Stimulated activated memory B cell treated with anti-CD40 and anti-IgM and Interleukin-4, amounts not matched to agents 10 μg/mL and 1 μg/mL and 100 μg/mL, for 72 hours (primary cell): ENCODE results near the gene EZH2.

Experiments used
- ATAC-seq: fragments of 150-1000 bp; cut with Tn5 transposase; 2 replicates; pipeline ENCODE4 v1.10.0; 2021
- H3K27ac Mint-ChIP-seq: one replicate; pipeline ENCODE4 v1.8.0; 2022; ENCODE audit warnings: mild to moderate bottlenecking, mixed read lengths
- H3K27me3 Mint-ChIP-seq: one replicate; pipeline ENCODE4 v1.8.0; 2022; ENCODE audit warnings: mixed read lengths
- H3K36me3 Mint-ChIP-seq: one replicate; pipeline ENCODE4 v1.8.0; 2022; ENCODE audit warnings: mixed read lengths
- H3K4me1 Mint-ChIP-seq: one replicate; pipeline ENCODE4 v1.8.0; 2022; ENCODE audit warnings: mixed read lengths
- H3K4me3 Mint-ChIP-seq: one replicate; pipeline ENCODE4 v1.8.0; 2022; ENCODE audit warnings: mild to moderate bottlenecking, moderate library complexity, mixed read lengths
- H3K9me3 Mint-ChIP-seq: one replicate; pipeline ENCODE4 v1.8.0; 2022; ENCODE audit warnings: mixed read lengths

The EZH2 gene

GRCh38 chr7:148854983-148855382 lies 29.1 kb downstream of the EZH2 start:
- Mint-ChIP-seq H3K4me3 (no peak overlapping the region), H3K27me3 (no peaks in the 10 kb centered on the region), H3K9me3 (no peaks in the 10 kb centered on the region), H3K36me3 (no peaks in the 10 kb centered on the region), H3K27ac (no peak overlapping the region), H3K4me1 (peaks cover 16% of the 10 kb centered on the region)
- ATAC-seq = no peak

- no peaks in the 10 kb centered on the region for H3K27me3 Mint-ChIP-seq
- no peak overlapping the region for H3K4me3 Mint-ChIP-seq
- no peak for ATAC-seq
- peaks cover 21% of the 10 kb centered on the region for H3K4me1 Mint-ChIP-seq
- H3K9me3 Mint-ChIP-seq = no peaks in the 10 kb centered on the region
- H3K36me3 Mint-ChIP-seq = no peaks in the 10 kb centered on the region
- H3K27ac Mint-ChIP-seq = no peak overlapping the region
Observed at GRCh38 chr7:148852272-148852671, 31.8 kb downstream of the EZH2 start.

GRCh38 chr7:148850564-148850963 lies 33.5 kb downstream of the EZH2 start:
- Mint-ChIP-seq H3K4me3 (no peak overlapping the region), H3K27ac (no peak overlapping the region), H3K36me3 (no peaks in the 10 kb centered on the region), H3K27me3 (no peaks in the 10 kb centered on the region), H3K4me1 (peaks cover 6% of the 10 kb centered on the region), H3K9me3 (no peaks in the 10 kb centered on the region)
- no peak for ATAC-seq

DNA sequence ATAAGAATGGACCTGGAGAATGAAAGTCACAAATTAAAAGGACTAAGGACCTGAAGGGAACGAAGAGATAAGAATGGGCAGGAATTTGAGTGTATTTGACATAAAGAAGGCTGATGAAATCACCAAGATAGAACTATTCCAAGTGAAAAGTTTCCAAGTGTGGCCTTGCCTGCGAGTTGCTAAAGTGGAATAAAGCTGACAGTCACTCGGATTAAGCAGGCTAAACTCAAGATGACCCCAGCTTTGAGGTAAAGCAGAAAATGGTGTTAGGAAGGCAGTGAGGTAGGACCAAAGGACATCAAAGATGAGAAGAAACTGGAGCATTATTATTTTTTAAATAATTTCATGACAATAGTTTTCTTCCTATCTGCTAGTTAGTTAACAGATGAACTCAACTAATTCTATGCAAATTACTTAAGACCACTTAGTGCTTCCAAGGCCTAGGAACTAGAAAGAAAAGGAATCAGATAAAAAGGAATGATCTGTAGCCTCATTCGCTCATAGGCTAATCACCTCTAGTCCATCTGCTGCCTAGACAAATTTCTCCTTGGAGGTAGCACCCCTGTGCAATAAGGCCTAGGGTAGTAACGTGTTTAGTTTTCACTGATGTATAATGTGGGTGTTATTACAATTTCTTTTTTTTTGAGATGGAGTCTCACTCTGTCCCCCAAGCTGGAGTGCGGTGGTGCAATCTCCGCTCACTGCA lies 34.5 kb downstream of the EZH2 start:
- Mint-ChIP-seq H3K27ac (no peak overlapping the region), H3K27me3 (no peaks in the 10 kb centered on the region), H3K9me3 (no peaks in the 10 kb centered on the region), H3K4me3 (no peak overlapping the region), H3K4me1 (peaks cover 6% of the 10 kb centered on the region), H3K36me3 (no peaks in the 10 kb centered on the region)
- ATAC-seq = no peak

- no peak for ATAC-seq
- Mint-ChIP-seq H3K27me3 (no peaks in the 10 kb centered on the region), H3K27ac (peak overlapping the region; percentile 34), H3K4me3 (no peak overlapping the region), H3K9me3 (no peaks in the 10 kb centered on the region), H3K36me3 (no peaks in the 10 kb centered on the region), H3K4me1 (peaks cover 6% of the 10 kb centered on the region)
Observed at GRCh38 chr7:148847815-148848734, 36.0 kb downstream of the EZH2 start.

DNA sequence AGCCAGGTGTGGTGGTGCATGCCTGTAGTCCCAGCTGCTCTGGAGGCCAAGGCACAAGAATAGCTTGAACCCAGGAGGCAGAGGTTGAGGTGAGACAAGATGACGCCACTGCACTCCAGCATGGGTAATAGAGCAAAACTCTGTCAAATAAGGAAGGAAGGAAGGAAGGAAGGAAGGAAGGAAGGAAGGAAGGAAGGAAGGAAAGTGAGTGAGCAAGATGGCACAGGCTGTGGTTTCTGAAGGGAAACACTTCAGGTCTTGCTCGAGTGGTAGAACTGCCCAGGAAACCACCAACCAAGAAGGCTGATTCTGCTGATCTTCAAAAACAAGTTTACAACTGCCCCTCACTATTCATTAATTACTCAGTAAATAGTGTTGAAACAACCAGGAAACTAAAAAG lies 45.2 kb downstream of the EZH2 start:
- Mint-ChIP-seq H3K4me3 (no peak overlapping the region), H3K4me1 (peaks cover 9% of the 10 kb centered on the region), H3K27ac (peak overlapping the region; percentile 45), H3K9me3 (peaks cover 4% of the 10 kb centered on the region), H3K27me3 (no peaks in the 10 kb centered on the region), H3K36me3 (peaks cover 37% of the 10 kb centered on the region)
- ATAC-seq = no peak

DNA sequence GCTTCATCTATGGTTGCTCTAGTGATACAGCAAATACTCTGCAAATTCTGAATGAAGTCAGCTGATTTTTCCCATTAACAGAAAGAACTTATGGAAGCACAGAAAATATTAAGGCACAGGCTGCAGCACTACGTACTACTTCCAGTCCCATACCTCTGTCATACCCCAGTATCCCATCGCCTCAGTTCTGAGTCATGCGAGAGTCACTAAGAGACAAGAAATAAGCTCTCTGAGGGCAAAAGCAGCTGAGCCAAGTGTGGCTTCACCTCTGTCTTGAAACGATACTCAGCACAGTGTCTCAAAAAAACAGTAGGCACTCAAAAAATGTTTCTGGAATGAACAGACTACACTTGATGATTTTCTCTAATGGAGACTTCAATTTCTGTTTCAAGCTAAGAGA lies 48.2 kb downstream of the EZH2 start:
- peaks cover 9% of the 10 kb centered on the region for H3K4me1 Mint-ChIP-seq
- ATAC-seq = no peak

GRCh38 chr7:148834605-148835004 lies 49.5 kb downstream of the EZH2 start:
- Mint-ChIP-seq H3K4me1 (peaks cover 9% of the 10 kb centered on the region), H3K27ac (no peak overlapping the region), H3K4me3 (no peak overlapping the region), H3K9me3 (peaks cover 4% of the 10 kb centered on the region), H3K27me3 (no peaks in the 10 kb centered on the region), H3K36me3 (peaks cover 58% of the 10 kb centered on the region)
- ATAC-seq = no peak

More for the DNA sequence above, 48.2 kb downstream of the EZH2 start:
- H3K27me3 Mint-ChIP-seq = no peaks in the 10 kb centered on the region
- H3K4me3 Mint-ChIP-seq = no peak overlapping the region
- peaks cover 4% of the 10 kb centered on the region for H3K9me3 Mint-ChIP-seq
- H3K27ac Mint-ChIP-seq = no peak overlapping the region
- peaks cover 52% of the 10 kb centered on the region for H3K36me3 Mint-ChIP-seq

DNA sequence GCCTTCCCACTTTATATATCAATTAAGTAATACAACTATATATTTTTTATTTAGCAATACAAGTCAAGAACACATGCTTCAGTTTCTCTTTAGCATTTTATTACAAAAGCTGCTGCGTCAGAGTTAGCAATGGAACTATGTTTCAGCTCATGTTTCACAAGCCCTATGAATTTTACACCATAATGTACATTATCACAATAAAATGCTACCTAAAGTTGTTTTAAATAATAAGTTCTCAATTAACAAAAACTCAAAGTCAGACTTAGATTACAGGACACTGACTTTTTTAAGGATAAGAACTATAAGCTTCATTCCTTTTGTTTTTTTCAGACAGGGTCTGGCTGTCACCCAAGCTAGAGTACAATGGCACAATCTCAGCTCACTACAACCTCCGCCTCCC lies 52.3 kb downstream of the EZH2 start:
- Mint-ChIP-seq H3K36me3 (peaks cover 40% of the 10 kb centered on the region), H3K4me3 (no peak overlapping the region), H3K27ac (no peak overlapping the region), H3K9me3 (no peaks in the 10 kb centered on the region), H3K4me1 (no peaks in the 10 kb centered on the region), H3K27me3 (no peaks in the 10 kb centered on the region)
- ATAC-seq = no peak

DNA sequence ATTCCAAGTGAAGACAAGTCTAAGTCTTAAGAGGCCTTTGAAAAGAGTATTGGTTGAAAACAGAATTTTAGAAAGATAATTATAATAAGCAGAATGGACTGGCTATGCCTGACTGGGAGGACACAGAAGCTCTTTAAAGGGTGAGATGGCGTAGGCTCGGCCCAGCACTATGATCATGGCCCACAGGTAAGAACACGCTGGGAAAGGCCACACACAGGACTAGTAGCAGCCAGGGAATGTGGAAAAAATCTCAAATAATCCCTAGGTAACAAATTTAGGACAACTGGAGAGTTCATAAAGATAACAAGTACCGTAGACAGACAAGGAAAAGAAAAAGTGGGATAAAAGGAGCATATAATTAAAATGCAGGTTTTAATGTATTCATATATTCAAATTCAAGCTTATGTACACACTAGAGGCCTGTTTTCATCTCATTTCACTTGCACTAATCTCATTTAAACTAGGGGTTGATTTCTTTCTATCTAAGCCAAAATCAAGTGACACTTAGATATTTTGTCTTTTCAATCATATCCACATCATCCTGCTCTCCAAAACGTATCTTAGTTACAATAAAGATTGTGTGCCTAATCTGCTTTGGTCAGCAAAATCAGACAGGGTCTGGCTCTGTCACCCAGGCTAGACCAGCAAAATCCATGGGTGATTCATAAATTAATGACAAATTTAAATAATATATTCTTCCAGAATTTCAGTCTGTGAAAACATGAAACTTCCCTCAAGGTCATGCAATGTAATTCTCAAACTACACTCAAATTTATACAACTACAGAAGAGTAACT lies 53.0 kb downstream of the EZH2 start:
- H3K27ac Mint-ChIP-seq = no peak overlapping the region
- H3K4me1 Mint-ChIP-seq = no peaks in the 10 kb centered on the region
- H3K4me3 Mint-ChIP-seq = no peak overlapping the region
- ATAC-seq = no peak
- no peaks in the 10 kb centered on the region for H3K9me3 Mint-ChIP-seq
- H3K36me3 Mint-ChIP-seq = peaks cover 37% of the 10 kb centered on the region
- no peaks in the 10 kb centered on the region for H3K27me3 Mint-ChIP-seq

DNA sequence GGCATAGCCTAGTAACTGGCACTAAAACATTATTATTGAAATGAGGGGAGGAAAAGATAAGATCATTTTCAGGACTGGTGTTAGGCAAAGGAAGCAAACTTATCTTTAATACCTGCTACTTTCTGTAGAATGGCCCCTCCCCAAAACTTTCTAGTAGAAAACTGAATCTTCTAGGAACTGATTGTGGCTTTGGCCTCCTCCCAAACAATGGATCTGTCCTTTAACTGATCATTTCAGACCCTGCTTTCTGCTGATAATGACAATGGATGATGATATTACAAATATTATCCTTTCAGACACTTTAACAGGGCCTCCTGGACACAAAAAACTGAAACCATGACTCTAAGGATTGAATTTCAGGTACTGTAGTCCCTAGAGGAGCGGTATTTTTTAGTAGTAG lies 55.1 kb downstream of the EZH2 start:
- no peaks in the 10 kb centered on the region for H3K9me3 Mint-ChIP-seq
- no peak for ATAC-seq
- no peak overlapping the region for H3K27ac Mint-ChIP-seq
- H3K27me3 Mint-ChIP-seq = no peaks in the 10 kb centered on the region
- H3K4me3 Mint-ChIP-seq = no peak overlapping the region
- no peaks in the 10 kb centered on the region for H3K4me1 Mint-ChIP-seq
- peaks cover 37% of the 10 kb centered on the region for H3K36me3 Mint-ChIP-seq

GRCh38 chr7:148825338-148825737 lies 58.8 kb downstream of the EZH2 start:
- no peaks in the 10 kb centered on the region for H3K9me3 Mint-ChIP-seq
- ATAC-seq = no peak
- no peaks in the 10 kb centered on the region for H3K4me1 Mint-ChIP-seq
- H3K27me3 Mint-ChIP-seq = no peaks in the 10 kb centered on the region
- H3K4me3 Mint-ChIP-seq = no peak overlapping the region
- no peak overlapping the region for H3K27ac Mint-ChIP-seq
- peaks cover 21% of the 10 kb centered on the region for H3K36me3 Mint-ChIP-seq

DNA sequence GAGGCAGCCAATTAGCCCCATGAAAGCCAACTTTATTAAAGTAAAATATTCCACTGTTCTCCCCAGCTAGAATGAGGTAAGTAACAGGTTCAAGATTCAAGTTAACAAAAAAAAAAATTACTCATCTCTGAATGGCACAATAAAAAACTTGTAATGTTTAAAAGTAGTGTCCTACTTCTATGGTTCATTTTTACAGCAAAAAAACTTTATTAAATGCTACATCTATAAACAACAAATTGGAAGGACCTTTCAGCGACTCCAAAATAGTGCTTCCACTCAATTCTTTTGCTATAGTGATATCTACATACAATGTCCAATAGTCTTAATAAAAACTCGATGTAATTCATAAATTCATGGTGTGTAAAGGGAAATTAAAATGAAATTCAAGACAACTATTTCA lies 59.2 kb downstream of the EZH2 start:
- Mint-ChIP-seq H3K27ac (no peak overlapping the region), H3K4me1 (no peaks in the 10 kb centered on the region), H3K36me3 (peaks cover 20% of the 10 kb centered on the region), H3K27me3 (no peaks in the 10 kb centered on the region), H3K9me3 (no peaks in the 10 kb centered on the region), H3K4me3 (no peak overlapping the region)
- ATAC-seq = no peak

DNA sequence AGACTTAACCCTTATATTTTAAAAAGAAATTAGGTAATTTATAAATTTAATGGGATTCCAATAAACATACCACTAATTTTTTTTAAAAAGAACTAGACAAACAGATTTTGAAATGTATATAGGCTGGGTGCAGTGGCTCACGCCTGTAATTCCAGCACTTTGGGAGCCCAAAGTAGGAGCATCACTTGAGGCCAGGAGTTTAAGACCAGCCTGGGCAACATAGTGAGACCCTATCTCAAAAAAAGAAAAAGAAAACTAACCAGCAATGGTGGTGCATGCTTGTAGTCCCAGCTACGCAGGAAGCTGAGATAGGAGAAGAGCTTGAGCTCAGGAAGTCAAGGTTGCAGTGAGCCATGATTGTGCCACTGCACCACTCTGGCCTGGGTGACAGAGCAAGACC lies 62.7 kb downstream of the EZH2 start:
- Mint-ChIP-seq H3K4me3 (no peak overlapping the region), H3K27me3 (no peaks in the 10 kb centered on the region), H3K4me1 (no peaks in the 10 kb centered on the region), H3K9me3 (no peaks in the 10 kb centered on the region), H3K27ac (no peak overlapping the region), H3K36me3 (peaks cover 29% of the 10 kb centered on the region)
- ATAC-seq = no peak

- no peak for ATAC-seq
- Mint-ChIP-seq H3K9me3 (no peaks in the 10 kb centered on the region), H3K27me3 (no peaks in the 10 kb centered on the region), H3K4me3 (no peak overlapping the region), H3K27ac (no peak overlapping the region), H3K4me1 (peaks cover 6% of the 10 kb centered on the region), H3K36me3 (peaks cover 22% of the 10 kb centered on the region)
Observed at GRCh38 chr7:148819697-148820360, 64.3 kb downstream of the EZH2 start.
